AML-193 (cell line): ENCODE measurements around the gene COL6A3.
"Not testable (repeated sequence)": the region's sequence is repeated elsewhere in the genome, so short reads cannot be mapped to it uniquely, and the experiment has no call there.

Source experiments
- DNase-seq, 2 experiments: peaks; one replicate each; lab custom pipeline; 2025; lab: John Stamatoyannopoulos, UW

Gene COL6A3

GRCh38 chr2:237412646-237412987 lies 1.3 kb downstream of the COL6A3 start:
- DNase-seq, result no peak

GRCh38 chr2:237411683-237412423 lies 2.1 kb downstream of the COL6A3 start:
- no peak for DNase-seq

- DNase-seq, result no peak
Measured at GRCh38 chr2:237411092-237411601, 2.8 kb downstream of the COL6A3 start.

GRCh38 chr2:237409263-237409662 lies 4.7 kb downstream of the COL6A3 start:
- DNase-seq, result not testable (repeated sequence)

- DNase-seq, result no peak
Measured at GRCh38 chr2:237408335-237409000, 5.5 kb downstream of the COL6A3 start.

GRCh38 chr2:237407700-237408099 lies 6.3 kb downstream of the COL6A3 start:
- DNase-seq, result no peak

- DNase-seq, result no peak
Measured at GRCh38 chr2:237406371-237406895, 7.5 kb downstream of the COL6A3 start.

GRCh38 chr2:237405605-237406004 lies 8.4 kb downstream of the COL6A3 start:
- no peak for DNase-seq

GRCh38 chr2:237405006-237405559 lies 8.9 kb downstream of the COL6A3 start:
- DNase-seq, result no peak

GRCh38 chr2:237404413-237404812 lies 9.6 kb downstream of the COL6A3 start:
- DNase-seq, result no peak

GRCh38 chr2:237403024-237403882 lies 10.7 kb downstream of the COL6A3 start:
- DNase-seq, result no peak

GRCh38 chr2:237400199-237400598 lies 13.8 kb downstream of the COL6A3 start:
- no peak for DNase-seq

- no peak for DNase-seq
Measured at GRCh38 chr2:237397072-237397471, 16.9 kb downstream of the COL6A3 start.

GRCh38 chr2:237393523-237393922 lies 20.4 kb downstream of the COL6A3 start:
- DNase-seq, result no peak

- DNase-seq, result no peak
Measured at GRCh38 chr2:237392186-237392585, 21.8 kb downstream of the COL6A3 start.

- no peak for DNase-seq
Measured at GRCh38 chr2:237391140-237391539, 22.8 kb downstream of the COL6A3 start.

- no peak for DNase-seq
Measured at GRCh38 chr2:237390235-237390634, 23.7 kb downstream of the COL6A3 start.

- DNase-seq, result no peak
Measured at GRCh38 chr2:237389831-237390230, 24.1 kb downstream of the COL6A3 start.

GRCh38 chr2:237388036-237388435 lies 25.9 kb downstream of the COL6A3 start:
- DNase-seq, result no peak

- DNase-seq, result no peak
Measured at GRCh38 chr2:237384672-237385020, 29.3 kb downstream of the COL6A3 start.

GRCh38 chr2:237383991-237384671 lies 29.8 kb downstream of the COL6A3 start:
- no peak for DNase-seq

GRCh38 chr2:237380768-237381167 lies 33.2 kb downstream of the COL6A3 start:
- DNase-seq, result no peak
